Stimulated activated CD8-positive, alpha-beta memory T cell treated with anti-CD3 and anti-CD28 coated beads, Interleukin-4, amount 100 ng/mL, for 4 hours (primary cell): ENCODE data around the gene ULBP1.
"Not testable (repeated sequence)": the region's sequence is repeated elsewhere in the genome, so short reads cannot be mapped to it uniquely, and the experiment has no call there.

Source experiments
- DNase-seq, 2 donors: peaks; one replicate each; pipeline ENCODE4 v3.0.0-alpha.2; 2020; ENCODE audit warnings: low read depth in 2 of 2, low spot score in 1 of 2

Gene ULBP1

DNA sequence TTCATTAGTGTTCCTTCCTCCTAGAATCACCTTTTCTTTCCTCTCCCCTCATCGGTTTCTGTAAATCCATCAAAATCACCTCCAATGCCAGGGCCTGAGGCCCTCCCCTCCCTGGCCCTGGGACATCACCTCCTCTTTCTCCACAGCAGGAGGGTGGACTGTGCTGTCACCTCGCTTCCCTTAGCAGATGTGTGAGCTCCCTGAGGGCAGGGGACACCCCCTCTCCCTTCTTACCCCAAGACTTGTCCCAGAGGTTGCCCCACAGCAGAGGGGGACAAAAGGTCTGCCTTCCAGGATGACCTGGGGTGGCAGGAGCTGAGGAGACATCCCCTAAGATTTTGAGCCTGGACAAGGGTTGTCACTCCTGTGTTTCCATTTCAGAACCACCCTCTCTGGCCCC lies 5.9 kb downstream of the ULBP1 start:
- DNase-seq, result no peak

DNA sequence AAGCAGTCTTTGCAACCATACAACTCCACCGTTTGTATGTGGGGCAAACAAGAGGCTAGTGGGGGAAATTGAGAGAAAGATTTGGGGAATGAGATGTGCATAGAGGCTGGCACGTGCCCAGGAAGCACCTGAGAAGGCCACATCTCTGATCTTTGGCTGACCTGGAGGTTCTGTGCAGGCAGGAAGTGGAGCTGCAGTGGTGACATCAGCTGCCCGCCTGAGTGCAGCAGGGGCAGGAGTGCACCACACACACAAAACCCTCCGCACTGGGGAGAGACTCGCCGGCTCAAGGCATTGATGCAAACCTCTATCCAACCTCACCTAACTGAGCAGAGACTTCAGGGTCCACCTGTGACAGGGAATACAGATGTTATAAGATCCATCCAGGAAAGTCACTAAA lies 10.7 kb downstream of the ULBP1 start:
- not testable (repeated sequence) for DNase-seq

DNA sequence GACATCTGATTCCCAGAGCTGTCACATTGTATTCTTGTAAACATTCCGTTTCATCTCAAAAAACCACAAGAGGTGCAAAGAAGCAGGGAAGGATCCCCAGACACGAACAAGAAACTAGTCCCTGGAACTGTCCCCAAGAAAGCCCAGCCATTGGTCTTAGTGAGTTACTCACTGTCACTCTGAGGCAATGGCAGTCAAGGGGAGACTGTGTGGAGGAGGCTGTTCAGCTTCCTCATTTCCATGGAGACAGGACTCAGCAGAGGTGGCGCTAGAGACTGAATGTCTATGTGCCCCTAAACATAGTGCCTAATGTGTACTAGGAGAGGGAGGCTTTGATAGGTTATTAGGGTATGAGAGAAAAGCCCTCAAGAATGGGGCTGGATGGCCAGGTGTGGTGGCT lies 11.1 kb downstream of the ULBP1 start:
- DNase-seq, result no peak

DNA sequence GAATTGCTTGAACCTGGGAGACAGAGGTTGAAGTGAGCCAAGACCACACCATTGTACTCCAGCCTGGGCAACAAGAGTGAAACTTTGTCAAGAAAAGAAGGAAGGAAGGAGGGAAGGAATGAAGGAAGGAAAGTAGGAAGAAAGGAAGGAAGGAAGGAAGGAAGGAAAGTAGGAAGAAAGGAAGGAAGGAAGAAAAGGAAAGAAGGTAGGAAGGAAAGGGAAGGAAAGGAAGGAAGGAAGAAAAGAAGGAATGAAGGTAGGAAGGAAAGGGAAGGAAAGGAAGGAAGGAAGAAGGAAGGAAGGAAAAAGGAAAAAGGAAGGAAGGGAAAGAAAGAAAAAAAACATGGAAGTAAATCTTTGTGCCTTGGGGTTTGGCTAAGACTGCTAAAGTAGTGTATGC lies 11.7 kb downstream of the ULBP1 start:
- no peak for DNase-seq

DNA sequence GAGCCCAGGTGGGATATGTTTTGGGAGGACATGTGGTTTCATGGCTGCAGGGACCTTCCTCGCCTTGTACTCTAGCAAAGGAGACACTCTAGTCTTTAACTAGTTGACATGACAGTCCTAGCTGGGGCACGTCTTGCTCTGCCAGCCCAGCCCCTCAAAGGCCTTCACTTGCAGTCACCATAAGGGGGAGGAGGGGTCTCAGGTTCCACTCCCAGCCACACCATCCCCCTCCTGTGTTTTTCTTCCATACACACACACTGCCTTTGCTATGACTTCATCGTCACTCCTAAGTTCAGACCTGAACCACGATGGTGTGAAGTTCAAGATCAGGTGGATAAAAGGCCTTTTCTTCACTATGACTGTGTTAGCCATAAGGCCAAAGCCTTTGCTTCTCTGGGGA lies 13.5 kb downstream of the ULBP1 start:
- no peak for DNase-seq

DNA sequence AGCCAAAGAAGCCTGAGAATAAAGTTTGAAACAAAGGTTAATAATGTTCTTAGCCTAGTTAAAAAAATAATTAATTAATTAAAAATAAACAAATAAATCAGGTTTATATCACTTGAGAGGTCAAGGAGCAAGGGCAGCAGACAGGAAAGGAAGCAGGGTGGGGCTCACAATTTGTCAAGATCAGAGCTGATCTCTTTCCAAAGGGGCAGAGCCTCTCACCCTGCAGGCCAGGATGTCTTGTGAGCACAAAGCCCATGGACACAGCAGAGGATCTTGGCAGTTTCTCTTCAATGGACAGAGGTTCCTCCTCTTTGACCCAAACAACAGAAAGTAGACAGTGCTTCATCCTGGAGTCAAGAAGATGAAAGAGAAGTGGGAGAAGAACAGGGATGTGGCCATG lies 14.9 kb downstream of the ULBP1 start:
- no peak for DNase-seq

DNA sequence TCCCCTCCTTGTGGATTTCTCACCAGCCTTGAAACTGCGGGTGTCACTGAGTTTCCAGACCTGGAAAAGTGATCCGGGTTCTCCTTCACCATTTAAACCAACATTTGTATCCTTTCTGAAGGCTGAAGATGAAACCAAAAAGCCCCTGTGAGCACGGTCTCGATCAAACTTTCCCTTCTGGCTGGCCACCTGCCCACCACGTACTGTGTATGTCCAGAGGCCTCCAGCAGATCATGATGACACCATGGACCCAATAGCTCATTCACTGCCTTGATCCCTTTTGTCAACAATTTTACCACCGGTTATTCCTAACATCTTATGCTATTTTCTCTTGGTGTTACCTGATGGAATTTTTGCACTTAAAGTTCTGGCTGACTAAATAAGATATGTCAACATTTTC lies 15.6 kb downstream of the ULBP1 start:
- DNase-seq, result no peak

DNA sequence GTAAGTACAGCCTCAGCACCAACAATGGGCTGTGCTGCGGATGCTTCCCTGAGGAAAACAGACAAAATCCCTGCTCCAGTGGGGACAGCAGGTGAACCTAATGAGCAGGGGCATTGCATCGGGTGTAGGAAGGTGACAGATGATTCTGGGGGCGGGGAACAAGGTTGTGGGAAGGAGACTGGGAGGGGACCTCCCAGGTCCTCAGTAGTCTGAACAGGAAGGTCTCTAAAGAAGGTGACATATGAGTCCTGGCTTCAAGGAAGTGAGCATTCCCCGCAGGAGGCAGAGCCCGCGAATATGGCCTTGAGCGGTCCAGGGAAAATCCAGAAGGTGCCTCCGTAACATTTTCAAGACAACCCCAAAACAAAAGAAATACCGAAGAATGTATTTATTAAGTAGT lies 19.4 kb downstream of the ULBP1 start:
- no peak for DNase-seq

DNA sequence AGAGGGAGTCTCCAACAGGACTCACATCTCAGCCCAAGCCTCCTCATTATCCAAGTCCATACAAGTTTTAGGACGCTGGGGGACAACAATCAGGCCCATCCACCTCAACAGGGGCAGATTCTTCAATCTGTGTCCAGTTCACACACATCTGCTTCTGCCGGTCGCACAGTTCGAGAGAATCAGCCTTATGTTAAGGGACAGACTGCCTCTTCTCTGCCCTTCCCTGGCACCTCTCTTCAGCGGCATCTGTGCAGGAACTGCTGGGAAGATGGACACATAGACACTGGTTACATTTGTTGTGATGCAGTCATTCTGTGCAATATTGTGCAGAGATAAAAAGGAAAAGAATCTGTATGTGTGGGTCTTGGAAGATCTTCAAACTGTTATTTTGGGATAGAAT lies 21.0 kb downstream of the ULBP1 start:
- DNase-seq, result no peak

DNA sequence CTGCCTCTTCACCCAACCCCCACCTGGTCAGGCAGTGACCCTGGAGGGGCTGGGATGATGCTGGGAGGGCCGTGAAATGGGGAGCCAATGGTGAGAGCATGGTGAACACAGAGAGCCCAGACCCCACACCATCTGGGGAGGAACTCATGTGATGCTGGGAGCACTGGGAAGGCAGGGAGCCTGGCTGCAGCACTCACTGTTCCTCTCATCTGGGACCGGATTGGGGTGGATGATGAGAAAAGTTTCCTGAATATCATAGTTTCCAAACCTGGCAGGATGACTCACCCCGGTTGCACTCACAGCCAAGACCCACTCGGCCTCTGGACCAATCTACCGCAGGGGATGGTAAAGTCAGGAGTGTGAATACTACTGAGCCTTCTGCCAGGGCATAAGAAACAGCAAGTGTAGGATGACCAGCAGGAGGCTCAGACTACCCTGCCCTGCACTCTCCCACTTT lies 21.8 kb downstream of the ULBP1 start:
- DNase-seq, result no peak

DNA sequence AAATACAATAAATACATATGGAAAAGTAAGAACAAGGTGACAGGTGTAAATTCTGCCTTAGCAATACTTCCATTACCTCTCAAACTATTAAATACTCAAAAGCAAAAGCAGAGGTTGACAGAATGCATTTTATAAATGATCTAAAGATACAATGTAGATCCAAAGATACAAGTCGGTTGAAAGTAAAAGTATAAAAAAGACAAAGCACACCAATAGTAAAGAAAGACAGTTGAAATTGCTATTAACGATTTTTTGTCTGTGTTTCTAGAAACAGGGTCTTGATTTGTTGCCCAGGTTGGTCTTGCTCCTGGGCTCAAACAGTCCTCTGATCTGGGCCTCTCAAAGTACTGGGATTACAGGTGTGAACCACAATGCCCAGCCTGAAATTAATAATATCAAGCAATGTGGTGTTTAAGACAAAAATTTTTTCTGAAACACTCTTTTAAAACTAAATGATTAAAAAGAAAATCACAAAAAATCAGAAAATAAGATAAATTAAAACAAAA lies 23.9 kb downstream of the ULBP1 start:
- DNase-seq, result no peak

DNA sequence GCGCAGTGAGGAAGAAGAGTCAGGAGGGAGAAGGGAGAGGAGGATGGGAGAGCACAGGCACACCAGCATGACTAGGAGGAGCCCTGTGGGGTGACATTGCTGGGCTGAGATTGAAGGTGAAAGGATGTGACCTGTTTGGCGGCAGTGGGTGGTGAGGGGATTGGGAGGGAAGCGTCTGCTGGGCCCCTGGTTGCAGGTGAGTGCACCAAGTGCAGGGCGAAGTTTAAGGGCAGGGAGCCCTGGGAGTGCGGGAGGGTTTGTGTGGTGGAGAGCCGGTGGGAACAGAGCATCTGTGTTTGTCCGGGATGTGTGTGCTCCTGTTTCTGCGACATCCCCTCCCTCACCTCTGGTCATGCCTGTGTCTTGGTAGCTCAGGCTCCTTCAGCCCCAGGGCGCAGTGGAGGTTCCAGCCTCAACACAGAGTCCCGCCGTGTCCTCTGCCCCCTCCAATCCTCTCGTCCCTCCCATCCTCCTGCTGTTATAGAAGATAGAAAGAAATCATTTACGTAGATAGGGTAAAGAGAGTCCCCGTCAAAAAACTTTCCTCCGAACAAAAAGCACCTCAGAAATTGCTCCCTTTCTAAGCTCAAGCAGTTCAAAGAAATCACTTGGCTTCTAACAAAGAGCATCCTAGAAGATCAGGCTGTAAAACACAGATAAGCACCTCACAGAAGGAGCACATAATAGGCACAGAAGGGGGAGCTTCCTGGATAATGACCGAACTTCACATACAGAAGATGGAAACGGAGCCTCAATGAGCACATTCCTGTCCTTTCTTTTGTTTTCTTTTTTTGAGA lies 25.0 kb downstream of the ULBP1 start:
- DNase-seq, result no peak

DNA sequence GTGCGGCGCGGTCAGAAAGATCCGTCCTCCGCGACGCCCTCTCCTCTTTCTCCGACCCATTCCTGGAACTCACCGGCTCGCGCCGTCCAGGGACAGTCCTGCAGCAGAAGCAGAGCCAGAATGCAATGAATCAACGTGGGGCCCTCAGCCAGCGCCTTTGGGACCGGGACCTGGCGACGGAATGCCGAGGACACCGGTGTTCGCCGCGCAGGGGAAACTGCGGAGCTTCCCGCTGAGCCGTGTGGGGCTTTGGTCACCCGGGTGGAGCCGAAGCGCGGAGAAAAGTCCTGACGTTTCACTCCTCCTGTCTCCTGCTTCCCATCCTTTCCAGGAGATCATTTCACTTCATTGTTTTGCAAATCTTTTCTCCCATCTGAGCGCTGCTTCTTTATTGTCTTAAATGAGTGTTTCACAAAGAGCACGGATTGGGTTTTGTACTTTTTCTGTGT lies 26.5 kb downstream of the ULBP1 start:
- DNase-seq, result no peak

DNA sequence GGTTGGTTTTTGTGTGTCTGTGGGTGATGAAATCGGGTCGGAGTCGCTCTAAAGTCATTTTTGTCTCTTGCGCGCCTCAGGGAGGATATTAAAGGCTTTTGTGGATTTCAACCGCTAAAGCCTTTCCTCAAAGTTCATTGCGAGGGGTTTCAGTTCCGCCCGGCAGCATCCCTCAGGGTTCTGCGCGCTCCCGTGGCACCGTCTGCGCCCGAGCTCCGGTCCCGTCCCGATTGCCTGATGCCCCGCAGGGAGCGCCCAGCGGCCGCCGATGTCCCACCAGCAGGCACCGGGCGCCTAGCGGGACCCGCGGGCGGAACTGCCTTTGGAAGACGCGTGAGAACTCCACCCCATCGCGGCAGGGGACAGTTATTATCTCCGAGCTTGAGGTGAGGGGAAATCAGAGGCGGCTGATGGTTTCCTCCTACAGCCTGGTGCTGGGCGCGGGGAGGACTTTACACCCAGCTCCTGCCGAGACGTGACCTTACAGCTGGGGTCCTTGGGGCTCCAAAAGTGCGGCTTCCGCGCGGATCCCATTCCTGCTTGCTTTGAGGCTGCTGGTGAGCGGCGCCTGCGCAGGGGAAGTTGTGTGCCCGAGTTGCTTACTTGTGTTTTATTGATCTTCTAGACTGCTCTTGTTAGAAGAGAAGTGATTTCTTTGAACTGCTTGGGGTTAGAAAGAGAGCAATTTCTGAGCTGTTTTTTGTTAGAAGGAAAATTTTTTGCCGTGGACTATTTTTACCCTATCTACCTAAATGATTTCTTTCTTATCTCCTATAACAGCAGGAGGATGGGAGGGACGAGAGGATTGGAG lies 27.1 kb downstream of the ULBP1 start:
- no peak for DNase-seq

DNA sequence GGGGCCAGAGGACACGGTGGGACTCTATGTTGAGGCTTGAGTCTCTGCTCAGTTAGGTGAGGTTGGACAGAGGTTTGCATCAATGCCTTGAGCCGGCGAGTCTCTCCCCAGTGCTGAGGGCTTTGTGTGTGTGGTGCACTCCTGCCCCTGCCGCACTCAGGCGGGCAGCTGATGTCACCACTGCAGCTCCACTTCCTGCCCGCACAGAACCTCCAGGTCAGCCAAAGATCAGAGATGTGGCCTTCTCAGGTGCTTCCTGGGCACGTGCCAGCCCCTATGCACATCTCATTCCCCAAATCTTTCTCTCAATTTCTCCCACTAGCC lies 27.7 kb downstream of the ULBP1 start:
- not testable (repeated sequence) for DNase-seq

DNA sequence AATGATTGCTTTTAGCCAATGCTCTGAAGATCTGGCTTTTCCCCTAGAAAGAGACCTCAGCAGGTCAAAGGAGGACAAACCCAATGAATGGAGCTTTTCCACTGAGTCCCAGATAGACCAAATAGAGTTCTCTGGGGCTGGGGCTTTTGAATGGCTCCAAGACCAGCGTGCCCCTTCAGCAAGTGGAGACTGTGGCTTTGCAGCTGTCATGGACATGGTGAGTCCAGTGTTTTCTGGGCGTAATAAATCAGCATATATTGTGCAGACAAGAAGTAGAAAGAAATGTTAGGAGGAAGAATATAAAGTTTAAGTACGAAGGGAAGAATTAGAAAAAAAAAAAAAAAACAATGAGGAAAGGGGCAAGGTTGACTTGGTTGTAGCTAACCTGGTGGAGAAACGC lies 28.1 kb downstream of the ULBP1 start:
- no peak for DNase-seq

DNA sequence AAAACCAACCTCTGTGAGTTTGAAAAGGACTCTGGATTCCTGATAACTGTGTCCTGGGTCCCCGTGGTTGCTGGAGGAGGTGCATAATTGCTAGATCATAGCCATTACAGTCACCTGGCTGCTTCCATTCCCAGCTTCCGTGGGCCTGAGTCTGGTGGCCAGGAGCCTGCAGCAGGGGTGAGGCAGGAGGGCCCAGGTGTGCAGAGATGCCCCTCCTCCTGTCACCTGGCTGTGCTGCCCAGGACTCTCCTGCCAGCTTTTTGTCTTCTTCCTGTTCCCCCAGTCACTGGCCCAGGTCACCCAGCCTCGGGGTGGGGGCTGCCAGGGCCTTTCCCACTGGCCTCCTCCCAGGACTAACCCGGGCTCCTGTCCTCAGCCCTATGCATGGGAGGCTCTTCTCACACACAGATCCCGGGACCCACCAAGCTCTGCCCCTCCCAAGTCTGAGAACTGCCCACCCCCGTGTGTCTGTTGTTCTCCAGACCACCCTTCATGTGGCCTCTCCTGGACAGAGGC lies 31.6 kb downstream of the ULBP1 start:
- no peak for DNase-seq

DNA sequence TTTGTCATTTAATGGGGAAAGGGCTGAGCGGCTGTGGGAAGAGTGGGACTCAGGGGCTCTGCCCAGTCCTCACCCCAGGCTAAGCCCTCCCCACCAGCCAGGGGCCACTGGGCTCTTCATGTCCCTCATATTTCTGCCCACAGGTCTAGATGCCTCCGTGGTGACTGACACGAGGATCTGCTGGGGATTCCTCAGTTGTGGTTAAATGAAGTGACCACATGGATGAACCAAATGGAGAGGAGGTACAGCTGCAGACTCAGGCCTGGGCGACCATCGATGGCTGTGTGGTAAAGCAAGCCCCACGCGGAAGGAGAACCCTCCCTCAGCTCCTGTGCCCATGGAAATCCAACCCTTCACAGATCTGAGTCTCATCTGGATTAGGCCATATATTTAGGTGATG lies 32.2 kb downstream of the ULBP1 start:
- no peak for DNase-seq

DNA sequence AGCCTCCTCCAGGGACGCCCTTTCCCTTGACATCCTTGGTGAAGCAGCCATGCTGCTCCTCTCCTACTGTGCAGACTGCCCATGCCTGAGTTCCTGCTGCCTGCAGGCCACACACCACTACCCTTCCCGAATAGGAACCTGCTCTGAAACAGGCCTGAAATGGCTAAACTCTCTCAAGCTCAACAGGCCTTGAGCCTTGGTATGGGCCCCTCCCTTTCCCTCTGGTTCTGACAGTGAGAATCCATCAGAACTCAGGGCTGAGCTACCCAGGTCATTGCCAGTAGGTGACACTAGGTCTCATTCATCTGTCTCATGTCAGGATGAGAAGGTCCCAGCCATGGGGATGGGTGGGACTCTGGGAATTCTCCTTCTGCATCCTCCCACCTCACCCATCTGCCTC lies 35.9 kb downstream of the ULBP1 start:
- DNase-seq, result no peak

DNA sequence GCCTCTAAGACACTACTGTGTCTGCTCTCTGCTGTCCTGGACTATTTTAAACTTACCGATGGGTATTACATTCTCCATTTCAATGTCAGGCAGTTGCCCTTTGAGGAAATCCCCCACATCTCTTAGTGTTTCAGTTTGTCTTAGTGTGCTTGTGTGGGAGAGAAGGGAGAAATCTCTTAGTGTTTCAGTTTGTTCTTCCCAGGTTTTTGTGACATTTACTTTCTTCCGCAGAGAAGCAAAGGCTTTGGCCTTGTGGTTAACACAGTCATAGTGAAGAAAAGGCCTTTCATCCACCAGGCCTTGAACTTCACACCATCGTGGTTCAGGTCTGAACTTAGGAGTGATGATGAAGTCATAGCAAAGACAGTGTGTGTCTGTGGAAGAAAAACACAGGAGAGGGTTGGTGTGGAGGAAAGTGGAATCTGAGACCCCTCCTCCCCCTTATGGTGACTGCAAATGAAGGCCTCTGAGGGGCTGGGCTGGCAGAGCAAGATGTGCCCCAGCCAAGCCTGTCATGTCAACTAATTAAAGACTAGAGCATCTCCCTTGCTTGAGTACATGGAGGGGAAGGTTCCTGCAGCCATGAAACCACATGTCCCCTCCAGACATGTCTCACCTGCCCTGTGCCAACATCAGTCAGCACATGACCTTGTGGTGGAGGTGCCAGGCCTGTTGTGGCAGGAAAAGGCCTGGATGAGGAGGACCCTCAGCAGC lies 37.7 kb downstream of the ULBP1 start:
- DNase-seq, result no peak

DNA sequence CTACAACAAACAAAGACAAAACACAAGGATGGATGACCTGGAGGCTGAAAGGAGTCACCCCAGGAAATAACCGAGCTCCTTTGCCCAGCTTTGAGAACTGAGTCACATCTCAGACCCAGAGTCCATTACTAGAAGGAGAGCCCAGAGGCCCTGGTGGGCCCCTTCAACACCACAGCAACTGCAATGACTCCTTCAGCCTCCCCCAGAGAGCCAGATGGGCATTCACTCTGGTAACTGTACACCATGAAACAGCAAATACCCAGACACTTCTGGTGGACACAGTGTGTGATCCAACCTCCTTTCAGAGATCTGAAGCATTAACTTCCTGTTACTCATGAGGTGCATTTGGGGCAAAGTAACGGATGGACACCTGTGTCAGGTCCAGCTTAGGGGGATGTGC lies 39.0 kb downstream of the ULBP1 start:
- DNase-seq, result no peak

DNA sequence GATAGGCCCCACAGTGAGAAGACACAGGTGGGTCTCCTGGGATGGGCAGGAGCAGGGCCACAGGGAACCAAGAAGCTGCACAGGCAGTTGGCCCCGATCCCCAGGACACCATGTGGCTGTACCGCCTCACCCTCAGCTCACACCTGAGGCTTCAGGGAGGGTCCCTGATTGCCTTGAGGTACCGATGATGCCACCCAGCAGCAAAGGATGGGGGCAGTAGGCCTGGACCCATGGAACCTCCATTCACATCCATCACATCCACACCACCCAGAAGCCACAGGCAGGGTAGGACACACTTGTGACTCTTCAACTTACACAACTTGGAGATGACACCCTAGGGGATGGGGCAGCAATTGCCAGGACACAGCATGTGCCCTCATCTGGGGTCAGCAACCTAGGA lies 39.9 kb downstream of the ULBP1 start:
- not testable (repeated sequence) for DNase-seq
